AG09319 (cell line): ENCODE measurements around the gene GMNN.

Experiments used
- DNase-seq: peaks from one replicate; pipeline ENCODE4 v3.0.0-alpha.2; 2010; ENCODE audit warnings: low read depth; ENCODE audit errors: extremely low read depth
- TF ChIP-seq, protein P1 (sequence below): IDR thresholded peaks from 2 replicates; pipeline ENCODE4 v1.5.1; 2011; ENCODE audit warnings: low read depth, mild to moderate bottlenecking, inconsistent platforms, low read length, moderate library complexity

Gene GMNN

DNA sequence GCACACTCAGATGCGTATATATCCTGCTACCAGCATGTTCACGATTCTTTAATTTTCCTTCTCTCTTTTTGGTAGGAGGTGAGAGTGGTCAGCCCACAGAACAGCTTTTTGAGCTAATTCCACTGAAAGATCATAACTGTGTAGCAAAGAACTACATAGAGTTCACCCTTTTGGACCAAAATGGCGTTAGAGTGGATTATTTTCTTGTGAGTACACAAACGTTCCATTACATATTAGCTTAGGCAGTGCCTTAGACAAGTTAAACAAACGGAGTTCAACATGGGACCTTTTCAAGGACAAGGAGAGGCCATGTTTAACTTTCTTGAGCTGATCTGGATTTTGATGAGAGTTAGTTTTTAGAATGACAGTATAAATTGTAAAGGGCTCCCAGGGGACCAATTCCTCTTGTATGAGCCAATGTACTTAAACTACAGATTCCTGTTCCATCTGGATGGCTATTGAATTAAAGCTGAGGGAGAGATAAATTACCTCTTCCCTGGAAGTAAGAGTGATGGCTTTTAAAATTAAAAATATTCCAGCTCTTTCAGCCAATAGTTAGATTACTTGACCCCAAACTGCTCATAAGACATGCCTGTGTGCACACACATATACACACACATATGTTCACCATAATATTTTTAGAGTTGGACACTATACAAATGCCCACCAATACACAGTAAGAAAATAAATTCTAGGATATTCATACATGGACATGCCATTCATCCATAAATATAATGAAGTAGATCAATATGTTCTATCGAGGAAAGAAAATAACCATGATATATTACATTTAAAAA is 49.6 kb downstream of the GMNN start:
- no peak for DNase-seq
- TF ChIP-seq, protein P1, sequence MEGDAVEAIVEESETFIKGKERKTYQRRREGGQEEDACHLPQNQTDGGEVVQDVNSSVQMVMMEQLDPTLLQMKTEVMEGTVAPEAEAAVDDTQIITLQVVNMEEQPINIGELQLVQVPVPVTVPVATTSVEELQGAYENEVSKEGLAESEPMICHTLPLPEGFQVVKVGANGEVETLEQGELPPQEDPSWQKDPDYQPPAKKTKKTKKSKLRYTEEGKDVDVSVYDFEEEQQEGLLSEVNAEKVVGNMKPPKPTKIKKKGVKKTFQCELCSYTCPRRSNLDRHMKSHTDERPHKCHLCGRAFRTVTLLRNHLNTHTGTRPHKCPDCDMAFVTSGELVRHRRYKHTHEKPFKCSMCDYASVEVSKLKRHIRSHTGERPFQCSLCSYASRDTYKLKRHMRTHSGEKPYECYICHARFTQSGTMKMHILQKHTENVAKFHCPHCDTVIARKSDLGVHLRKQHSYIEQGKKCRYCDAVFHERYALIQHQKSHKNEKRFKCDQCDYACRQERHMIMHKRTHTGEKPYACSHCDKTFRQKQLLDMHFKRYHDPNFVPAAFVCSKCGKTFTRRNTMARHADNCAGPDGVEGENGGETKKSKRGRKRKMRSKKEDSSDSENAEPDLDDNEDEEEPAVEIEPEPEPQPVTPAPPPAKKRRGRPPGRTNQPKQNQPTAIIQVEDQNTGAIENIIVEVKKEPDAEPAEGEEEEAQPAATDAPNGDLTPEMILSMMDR = no peak

- TF ChIP-seq, protein P1 = no peak
- DNase-seq = no peak
Measured at GRCh38 chr6:24825130-24825630, 50.4 kb downstream of the GMNN start.

DNA sequence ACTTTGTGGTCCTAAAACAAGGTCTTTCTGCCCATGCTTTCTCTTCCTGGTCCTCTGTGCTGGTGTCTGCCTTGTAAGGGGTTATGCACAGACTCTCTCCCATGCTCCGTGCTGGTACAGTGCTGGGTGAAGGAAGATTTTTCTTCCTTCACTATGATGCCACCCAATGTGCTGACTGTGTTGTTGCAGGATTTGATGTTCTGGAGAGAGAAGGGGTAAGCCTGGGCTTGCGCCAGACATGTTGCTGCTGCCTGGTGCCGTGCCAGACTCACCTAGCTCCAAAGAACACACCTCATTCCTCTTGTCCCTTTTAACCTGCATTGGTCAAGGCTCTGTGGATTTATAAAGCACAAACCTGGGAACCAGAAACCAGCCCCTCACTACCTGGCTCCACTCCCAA is 52.4 kb downstream of the GMNN start:
- no peak for DNase-seq

DNA sequence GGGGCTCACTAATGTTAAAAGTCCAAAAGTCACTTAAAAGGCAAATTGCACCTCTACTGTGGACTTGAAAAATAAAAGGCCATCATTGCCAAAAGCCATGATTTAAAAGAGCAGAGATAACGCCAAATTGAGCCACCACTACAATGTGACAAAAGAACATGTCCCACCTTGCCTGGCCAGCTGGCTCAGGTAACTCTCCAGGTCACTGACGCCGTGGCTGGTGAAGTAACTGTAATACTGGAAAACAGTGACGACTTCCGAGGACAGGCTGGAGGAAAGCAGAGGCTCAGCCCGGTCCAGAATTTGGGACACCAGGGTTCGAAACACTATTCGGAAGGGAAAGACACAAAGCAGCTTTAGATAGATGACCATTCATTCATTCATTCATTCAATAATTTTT is 53.2 kb downstream of the GMNN start:
- TF ChIP-seq, protein P1 = no peak
- no peak for DNase-seq

More for the DNA sequence above, 52.4 kb downstream of the GMNN start:
- TF ChIP-seq, protein P1 = no peak

DNA sequence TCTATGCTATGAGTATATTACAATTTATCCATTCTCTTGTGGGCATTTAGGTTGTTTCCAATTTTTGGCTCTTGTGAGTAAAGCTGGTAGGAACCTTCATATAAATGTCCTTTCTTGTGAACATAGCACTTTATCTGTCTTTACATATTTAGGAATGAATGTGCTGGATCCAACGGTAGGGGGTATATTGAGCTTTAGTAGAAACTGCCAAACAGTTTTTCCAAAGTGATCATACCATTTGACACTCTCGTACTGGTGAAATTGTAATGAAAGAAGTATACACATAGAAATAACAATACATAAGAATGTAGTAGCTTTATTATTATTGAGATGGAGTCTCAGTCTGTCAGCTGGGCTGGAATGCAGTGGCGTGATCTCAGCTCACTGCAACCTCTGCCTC is 54.9 kb downstream of the GMNN start:
- TF ChIP-seq, protein P1 = no peak
- DNase-seq = no peak

DNA sequence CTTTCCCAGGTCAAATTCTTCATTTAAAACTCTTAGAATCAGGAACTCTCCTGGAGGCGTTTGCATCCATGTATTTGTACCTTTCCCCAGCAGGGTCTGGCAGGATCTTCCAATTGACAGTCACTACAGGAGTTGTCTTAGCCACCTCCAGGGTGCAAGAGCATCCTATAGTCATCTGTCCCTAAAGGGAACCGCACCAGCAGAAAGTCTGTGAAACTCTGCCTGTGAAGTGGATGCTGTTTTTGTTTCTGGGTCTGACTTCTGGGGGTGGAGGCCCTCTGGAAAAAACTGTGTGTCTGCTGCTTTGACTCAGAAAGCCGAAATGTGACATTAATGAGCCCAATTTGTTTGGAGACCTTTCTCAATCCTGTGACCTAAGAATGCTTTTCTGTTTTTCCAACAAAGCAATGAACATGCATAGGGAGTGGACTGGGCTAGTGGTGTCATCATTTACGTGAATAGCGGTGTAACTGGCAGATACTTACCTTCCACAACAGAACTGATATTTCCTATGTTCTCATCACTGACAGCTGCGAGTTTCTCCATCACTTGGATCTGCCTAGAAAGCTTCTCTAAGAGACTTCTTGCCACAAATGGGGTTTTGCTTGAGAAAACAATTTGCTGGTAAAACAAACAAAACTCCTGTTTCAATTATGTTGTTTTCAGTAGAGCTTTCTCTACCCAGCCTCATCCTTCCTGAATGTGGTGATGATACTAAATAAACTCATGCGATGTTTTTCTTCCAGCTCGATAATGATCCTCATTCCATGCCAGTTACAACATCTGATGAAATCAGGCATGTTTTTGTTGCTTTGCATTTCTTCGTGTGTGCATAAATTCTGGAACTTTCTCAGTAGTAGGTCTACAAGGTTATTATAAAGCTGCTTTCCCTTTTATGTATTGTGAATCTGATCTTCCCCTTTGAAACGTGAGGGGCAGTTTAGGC is 57.3 kb downstream of the GMNN start:
- DNase-seq = peak; percentile 24
- TF ChIP-seq, protein P1 = no peak

DNA sequence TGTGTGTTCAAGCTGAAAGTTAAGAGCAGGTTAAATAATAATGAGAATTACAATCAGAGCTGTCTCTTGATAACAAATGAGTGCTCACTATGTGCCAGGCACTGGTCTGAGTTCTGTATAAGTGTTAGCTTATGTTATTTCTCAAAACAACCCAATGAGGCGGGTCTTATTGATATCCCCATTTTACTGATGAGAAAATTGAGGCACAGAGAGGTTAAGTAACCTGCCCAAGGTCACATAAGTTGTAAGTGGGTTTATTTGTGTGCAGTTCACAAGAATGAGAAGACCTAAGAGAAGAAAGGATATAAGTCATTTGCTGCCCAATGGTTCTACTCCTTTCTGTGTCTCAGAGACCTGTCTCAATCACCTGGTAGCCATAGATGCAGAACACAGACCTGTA is 58.1 kb downstream of the GMNN start:
- TF ChIP-seq, protein P1 = no peak
- DNase-seq = no peak
